ENCODE data around the gene DNAH6.

GRCh38 chr2:84703831-84704230, 187.5 kb downstream of the DNAH6 start:
- TF ChIP-seq CTCF (conservative IDR thresholded peaks at IDR 0.05; ENCODE audit: low read depth, low read length) (no peak), EZH2 (IDR thresholded peaks at IDR 0.05; ENCODE audit: borderline replicate concordance, low read depth, low read length, poor library complexity, severe bottlenecking) (no peak)
